ENCODE data around the gene PAMR1. TPM values are rescaled to one million over a fixed set of nuclear protein-coding genes. Genes with fewer than 3 reads are reported as not detected.

The PAMR1 gene
- total RNA-seq, 1 experiment from 2014 or later = 1.1 TPM

DNA sequence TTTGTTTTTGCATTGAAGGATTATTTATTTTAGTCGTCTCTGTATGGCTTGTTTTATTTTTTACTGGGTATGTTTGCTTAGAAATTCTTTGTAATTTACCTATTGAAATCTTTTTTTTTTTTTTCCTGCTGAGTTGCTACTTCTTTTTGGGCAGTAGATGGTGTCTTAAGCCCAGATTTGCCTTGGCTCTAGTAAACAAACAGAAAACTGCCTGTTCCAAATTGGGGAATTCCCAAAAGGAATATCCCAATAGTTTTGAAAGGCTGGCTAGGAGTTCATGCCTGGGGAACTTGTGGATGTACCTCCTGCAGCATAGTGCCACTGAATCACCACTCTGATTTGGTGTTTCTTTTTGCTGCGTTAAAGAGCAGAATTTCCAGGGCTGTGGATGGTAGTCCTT is 17.7 kb downstream of the PAMR1 start:
- Histone ChIP-seq H4K20me1 (ENCODE audit: insufficient read depth) (no peaks in the 10 kb centered on the region), H3K27me3 (ENCODE audit: insufficient read depth, low read depth) (peaks cover 6% of the 10 kb centered on the region; the same call in 1 of the 2 replicates), H2AFZ (no peak overlapping the region), H3F3A (ENCODE audit: insufficient read depth, low read depth) (no peaks in the 10 kb centered on the region), H3K36me3 (ENCODE audit: low read depth) (no peaks in the 10 kb centered on the region), H3K4me1 (replicated peaks; ENCODE audit: insufficient read depth) (no peaks in the 10 kb centered on the region), H3K27ac (no peak overlapping the region), H3K4me2 (no peak overlapping the region), H3K9me3 (ENCODE audit: insufficient read depth, low read depth) (peaks cover 11% of the 10 kb centered on the region), H3K4me3 (no peak overlapping the region), H3K9me2 (ENCODE audit: insufficient read depth) (0 out of 2 replicates have a peak, but pooled peaks cover 6% of the 10 kb centered on the region), H3K79me2 (ENCODE audit: low read depth) (no peaks in the 10 kb centered on the region)
- TF ChIP-seq EZH2 (IDR thresholded peaks at IDR 0.05; ENCODE audit: low read depth) = no peak
- TF ChIP-seq, protein P1, sequence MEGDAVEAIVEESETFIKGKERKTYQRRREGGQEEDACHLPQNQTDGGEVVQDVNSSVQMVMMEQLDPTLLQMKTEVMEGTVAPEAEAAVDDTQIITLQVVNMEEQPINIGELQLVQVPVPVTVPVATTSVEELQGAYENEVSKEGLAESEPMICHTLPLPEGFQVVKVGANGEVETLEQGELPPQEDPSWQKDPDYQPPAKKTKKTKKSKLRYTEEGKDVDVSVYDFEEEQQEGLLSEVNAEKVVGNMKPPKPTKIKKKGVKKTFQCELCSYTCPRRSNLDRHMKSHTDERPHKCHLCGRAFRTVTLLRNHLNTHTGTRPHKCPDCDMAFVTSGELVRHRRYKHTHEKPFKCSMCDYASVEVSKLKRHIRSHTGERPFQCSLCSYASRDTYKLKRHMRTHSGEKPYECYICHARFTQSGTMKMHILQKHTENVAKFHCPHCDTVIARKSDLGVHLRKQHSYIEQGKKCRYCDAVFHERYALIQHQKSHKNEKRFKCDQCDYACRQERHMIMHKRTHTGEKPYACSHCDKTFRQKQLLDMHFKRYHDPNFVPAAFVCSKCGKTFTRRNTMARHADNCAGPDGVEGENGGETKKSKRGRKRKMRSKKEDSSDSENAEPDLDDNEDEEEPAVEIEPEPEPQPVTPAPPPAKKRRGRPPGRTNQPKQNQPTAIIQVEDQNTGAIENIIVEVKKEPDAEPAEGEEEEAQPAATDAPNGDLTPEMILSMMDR (conservative IDR thresholded peaks at IDR 0.05) = peak; percentile 32; the same call in 1 of the 2 replicates
- POLR2A ChIA-PET (ENCODE audit: unreplicated experiment) = interaction anchor here (0.7 kb wide), 2 partner anchors 430 to 755 kb away, joined by 15 to 16 read pairs; no protein-coding TSS in a partner anchor
- CTCF ChIA-PET = interaction anchor here (0.6 kb wide), 1 partner anchor 541 kb away, joined by 6 read pairs; no protein-coding TSS in a partner anchor
- no peak for DNase-seq
- intact Hi-C loops (cut with micrococcal nuclease; ENCODE audit: unreplicated experiment) = no loop called here
- no TSS peak for BruUV-seq (replicated peaks)

DNA sequence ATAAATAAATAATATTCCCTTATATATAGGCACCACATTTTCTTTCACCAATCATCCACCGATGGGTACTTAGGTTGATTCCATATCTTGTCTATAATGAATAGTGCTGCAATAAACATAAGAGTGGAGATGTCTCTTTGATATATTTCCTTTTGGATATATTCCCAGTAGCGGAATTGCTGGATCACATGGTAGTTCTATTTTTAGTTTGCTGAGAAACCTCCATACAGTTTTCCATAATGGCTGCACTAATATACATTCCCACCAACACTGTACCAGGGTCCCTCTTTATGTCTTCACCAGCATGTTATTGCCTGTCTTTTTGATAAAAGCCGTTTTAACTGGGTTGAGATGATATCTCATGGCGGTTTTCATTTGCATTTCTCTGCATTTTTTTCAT is 23.6 kb downstream of the PAMR1 start:
- Histone ChIP-seq H3K27ac (no peak overlapping the region), H3K4me2 (no peak overlapping the region), H3K79me2 (ENCODE audit: low read depth) (no peaks in the 10 kb centered on the region), H3K4me1 (replicated peaks; ENCODE audit: insufficient read depth) (no peaks in the 10 kb centered on the region), H3K36me3 (ENCODE audit: low read depth) (no peaks in the 10 kb centered on the region), H4K20me1 (ENCODE audit: insufficient read depth) (no peaks in the 10 kb centered on the region), H3K9me3 (ENCODE audit: insufficient read depth, low read depth) (peaks cover 8% of the 10 kb centered on the region; the same call in 1 of the 2 replicates), H3F3A (ENCODE audit: insufficient read depth, low read depth) (no peaks in the 10 kb centered on the region), H3K27me3 (ENCODE audit: insufficient read depth, low read depth) (peaks cover 6% of the 10 kb centered on the region; the same call in 1 of the 2 replicates), H2AFZ (no peak overlapping the region), H3K4me3 (no peak overlapping the region), H3K9me2 (ENCODE audit: insufficient read depth) (0 out of 2 replicates have a peak, but pooled peaks cover 6% of the 10 kb centered on the region)
- BruUV-seq (replicated peaks) = no TSS peak
- intact Hi-C loops (cut with micrococcal nuclease; ENCODE audit: unreplicated experiment) = no loop called here
- DNase-seq = no peak
- no peak for TF ChIP-seq EZH2 (IDR thresholded peaks at IDR 0.05; ENCODE audit: low read depth)
- TF ChIP-seq, protein P1 (conservative IDR thresholded peaks at IDR 0.05) = no peak
- CTCF ChIA-PET = no interaction called here
- POLR2A ChIA-PET (ENCODE audit: unreplicated experiment) = no interaction called here

- Histone ChIP-seq H3K4me2 (no peak overlapping the region), H4K20me1 (ENCODE audit: insufficient read depth) (no peaks in the 10 kb centered on the region), H3K79me2 (ENCODE audit: low read depth) (no peaks in the 10 kb centered on the region), H2AFZ (no peak overlapping the region), H3K36me3 (ENCODE audit: low read depth) (no peaks in the 10 kb centered on the region), H3K27me3 (ENCODE audit: insufficient read depth, low read depth) (peaks cover 6% of the 10 kb centered on the region; the same call in 1 of the 2 replicates), H3K9me3 (ENCODE audit: insufficient read depth, low read depth) (peaks cover 4% of the 10 kb centered on the region; the same call in 1 of the 2 replicates), H3K27ac (no peak overlapping the region), H3F3A (ENCODE audit: insufficient read depth, low read depth) (no peaks in the 10 kb centered on the region), H3K9me2 (ENCODE audit: insufficient read depth) (0 out of 2 replicates have a peak, but pooled peaks cover 6% of the 10 kb centered on the region), H3K4me3 (no peak overlapping the region), H3K4me1 (replicated peaks; ENCODE audit: insufficient read depth) (no peaks in the 10 kb centered on the region)
- intact Hi-C loops (cut with micrococcal nuclease; ENCODE audit: unreplicated experiment) = no loop called here
- TF ChIP-seq, protein P1 (conservative IDR thresholded peaks at IDR 0.05) = no peak
- CTCF ChIA-PET = no interaction called here
- no TSS peak for BruUV-seq (replicated peaks)
- DNase-seq = no peak
- POLR2A ChIA-PET (ENCODE audit: unreplicated experiment) = no interaction called here
Observed at GRCh38 chr11:35500744-35501143, 24.7 kb downstream of the PAMR1 start.
